AG04449 (cell line): ENCODE data around the gene HABP2.

Experiments used
- CTCF ChIA-PET: fragments of 350-600 bp; formaldehyde crosslinking; extraction: SDS; loops from one replicate; lab custom pipeline; 2021; ENCODE audit warnings: antibody characterized with exemption; lab: Yijun Ruan, JAX
- POLR2A ChIA-PET: fragments of 400-600, 350-600 bp; formaldehyde crosslinking; extraction: SDS; loops from one replicate; lab custom pipeline; 2020; ENCODE audit warnings: antibody characterized with exemption, inconsistent platforms; lab: Yijun Ruan, JAX
- DNase-seq: peaks from one replicate; pipeline ENCODE4 v3.0.0-alpha.2; 2010; ENCODE audit warnings: low read depth, low spot score
- H3K4me3 ChIP-seq: 2 replicates; pipeline ENCODE4 v1.5.1; 2011; ENCODE audit warnings: low read depth, mild to moderate bottlenecking, control low read depth, low read length
- TF ChIP-seq, protein P1 (sequence below): IDR thresholded peaks from one replicate; pipeline ENCODE4 v1.5.1; 2011; ENCODE audit warnings: mild to moderate bottlenecking, moderate library complexity, low read length, control low read depth, inconsistent platforms; ENCODE audit not compliant: insufficient read depth; ENCODE audit errors: missing control alignments

Gene HABP2

DNA sequence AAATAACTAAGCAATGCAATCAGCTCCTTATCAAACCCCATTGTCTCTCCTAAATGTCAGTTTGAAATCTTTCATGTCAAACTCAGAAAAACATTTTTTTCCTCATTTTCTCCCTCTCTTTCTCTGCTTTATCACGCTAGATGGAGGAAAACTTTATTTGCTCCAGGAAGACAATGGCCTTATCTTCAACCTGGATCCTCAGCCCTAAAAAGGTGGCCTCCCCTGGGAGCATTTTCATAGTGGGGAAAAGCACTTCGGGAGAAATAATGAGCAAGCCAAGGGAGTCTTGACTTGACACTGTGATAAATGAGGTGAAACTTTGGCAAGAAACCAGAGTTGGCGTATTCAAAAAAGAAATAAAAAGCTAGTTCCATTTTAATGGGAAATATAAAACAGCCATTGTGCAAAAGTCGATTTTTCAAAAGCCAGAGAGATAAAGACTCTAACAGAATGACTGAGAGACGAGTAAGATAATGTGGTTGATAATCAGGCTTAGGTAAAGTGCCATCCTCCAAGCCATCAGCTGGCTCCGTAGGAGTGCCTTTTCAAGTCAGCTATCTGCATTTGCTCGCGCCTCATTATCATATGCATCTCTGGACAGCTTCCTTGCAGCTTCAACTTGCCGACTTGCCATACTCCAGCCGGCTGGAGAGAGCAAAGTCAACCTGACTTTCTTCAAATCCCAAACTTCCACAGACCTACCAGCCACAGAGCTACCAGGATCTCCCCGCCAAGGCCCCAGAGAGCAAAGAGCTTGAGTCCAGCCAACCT, 19.9 kb downstream of the HABP2 start:
- no peak for DNase-seq
- H3K4me3 ChIP-seq = no peak overlapping the region
- CTCF ChIA-PET = interaction anchor here (2.6 kb wide), 1 partner anchor 9 kb away, joined by 11 read pairs; no protein-coding TSS in a partner anchor
- TF ChIP-seq, protein P1, sequence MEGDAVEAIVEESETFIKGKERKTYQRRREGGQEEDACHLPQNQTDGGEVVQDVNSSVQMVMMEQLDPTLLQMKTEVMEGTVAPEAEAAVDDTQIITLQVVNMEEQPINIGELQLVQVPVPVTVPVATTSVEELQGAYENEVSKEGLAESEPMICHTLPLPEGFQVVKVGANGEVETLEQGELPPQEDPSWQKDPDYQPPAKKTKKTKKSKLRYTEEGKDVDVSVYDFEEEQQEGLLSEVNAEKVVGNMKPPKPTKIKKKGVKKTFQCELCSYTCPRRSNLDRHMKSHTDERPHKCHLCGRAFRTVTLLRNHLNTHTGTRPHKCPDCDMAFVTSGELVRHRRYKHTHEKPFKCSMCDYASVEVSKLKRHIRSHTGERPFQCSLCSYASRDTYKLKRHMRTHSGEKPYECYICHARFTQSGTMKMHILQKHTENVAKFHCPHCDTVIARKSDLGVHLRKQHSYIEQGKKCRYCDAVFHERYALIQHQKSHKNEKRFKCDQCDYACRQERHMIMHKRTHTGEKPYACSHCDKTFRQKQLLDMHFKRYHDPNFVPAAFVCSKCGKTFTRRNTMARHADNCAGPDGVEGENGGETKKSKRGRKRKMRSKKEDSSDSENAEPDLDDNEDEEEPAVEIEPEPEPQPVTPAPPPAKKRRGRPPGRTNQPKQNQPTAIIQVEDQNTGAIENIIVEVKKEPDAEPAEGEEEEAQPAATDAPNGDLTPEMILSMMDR = no peak
- POLR2A ChIA-PET = no interaction called here

DNA sequence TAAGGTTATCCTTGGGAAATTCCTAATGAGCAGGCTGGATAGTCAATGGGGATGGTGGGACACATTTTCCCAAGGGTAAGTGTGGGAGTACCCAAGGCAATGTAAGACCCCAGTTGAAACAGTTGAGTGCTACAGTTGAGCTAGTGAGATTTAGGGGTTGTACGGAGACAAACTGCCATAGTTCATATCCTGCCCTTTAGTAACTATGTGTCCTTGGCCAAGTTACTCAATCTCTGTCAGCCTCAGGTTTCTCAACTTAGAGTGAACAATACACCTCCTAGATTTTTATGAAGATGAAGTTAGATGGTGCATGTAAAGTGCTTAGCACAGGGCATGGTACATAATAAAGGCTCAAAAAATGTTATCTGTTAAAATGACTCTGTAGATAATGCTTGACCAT, 20.5 kb downstream of the HABP2 start:
- ChIA-PET CTCF (interaction anchor here (2.6 kb wide), 1 partner anchor 10 kb away, joined by 11 read pairs; no protein-coding TSS in a partner anchor), POLR2A (no interaction called here)
- no peak overlapping the region for H3K4me3 ChIP-seq
- TF ChIP-seq, protein P1 = no peak
- no peak for DNase-seq

DNA sequence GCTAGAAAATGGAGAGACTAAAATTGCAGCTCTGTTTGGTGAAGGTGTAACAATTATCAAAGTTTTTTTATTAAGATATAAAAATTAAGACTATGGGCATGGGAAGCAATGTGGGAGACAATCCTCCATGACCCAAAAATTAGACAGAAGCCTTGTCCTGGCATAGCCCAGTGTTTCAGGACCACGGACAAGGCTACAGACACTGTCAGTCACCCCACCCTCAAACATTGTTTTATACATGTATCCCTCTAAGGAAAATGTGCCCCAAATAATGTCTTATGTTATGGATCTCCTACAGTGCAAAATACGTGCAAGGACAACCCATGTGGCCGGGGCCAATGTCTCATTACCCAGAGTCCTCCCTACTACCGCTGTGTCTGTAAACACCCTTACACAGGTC, 24.0 kb downstream of the HABP2 start:
- TF ChIP-seq, protein P1 = no peak
- ChIA-PET CTCF (interaction anchor here (1.2 kb wide), 1 partner anchor 13 kb away, joined by 3 read pairs; no protein-coding TSS in a partner anchor), POLR2A (no interaction called here)
- H3K4me3 ChIP-seq = no peak overlapping the region
- DNase-seq = no peak

DNA sequence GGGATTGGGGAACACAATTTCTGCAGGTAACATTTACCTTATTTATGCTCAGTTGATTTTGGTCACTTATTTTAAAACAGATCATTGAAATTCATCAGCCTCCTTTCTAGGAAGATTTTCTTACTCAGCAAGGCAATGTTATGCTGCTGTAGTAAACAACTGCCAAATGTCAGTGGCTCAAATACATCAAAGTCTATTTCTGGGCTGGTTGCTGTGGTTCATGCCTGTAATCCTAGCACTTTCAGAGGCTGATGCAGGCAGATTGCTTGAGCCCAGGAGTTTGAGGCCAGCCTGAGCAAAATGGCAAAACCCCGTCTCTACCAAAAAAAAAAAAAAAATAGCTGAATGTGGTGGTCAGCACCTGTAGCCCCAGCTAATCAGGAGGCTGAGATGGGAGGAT, 25.9 kb downstream of the HABP2 start:
- no peak overlapping the region for H3K4me3 ChIP-seq
- DNase-seq = no peak
- ChIA-PET POLR2A (no interaction called here), CTCF (interaction anchor here (1.2 kb wide), 1 partner anchor 37 kb away, joined by 3 read pairs; no protein-coding TSS in a partner anchor)
- TF ChIP-seq, protein P1 = no peak

DNA sequence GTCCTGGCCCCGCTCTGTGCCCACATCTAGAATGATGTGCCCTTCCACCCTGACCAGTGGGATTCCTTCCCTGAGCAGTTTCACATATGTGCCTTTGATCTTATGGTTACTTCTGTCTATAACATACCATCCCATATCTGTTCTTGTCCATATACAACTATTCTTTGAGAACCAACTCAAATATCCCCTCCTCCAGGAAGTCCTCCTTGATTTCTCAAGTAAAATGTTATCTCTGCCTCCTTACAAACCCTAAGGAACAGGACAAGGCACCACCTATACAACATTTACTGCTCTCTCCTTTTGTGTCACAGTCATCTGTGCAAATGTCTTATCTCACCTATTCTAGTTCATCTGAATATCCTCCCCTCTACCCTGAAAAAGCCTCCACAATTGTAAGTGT, 28.2 kb downstream of the HABP2 start:
- POLR2A ChIA-PET = no interaction called here
- TF ChIP-seq, protein P1 = no peak
- H3K4me3 ChIP-seq = no peak overlapping the region
- no peak for DNase-seq
- CTCF ChIA-PET = no interaction called here

DNA sequence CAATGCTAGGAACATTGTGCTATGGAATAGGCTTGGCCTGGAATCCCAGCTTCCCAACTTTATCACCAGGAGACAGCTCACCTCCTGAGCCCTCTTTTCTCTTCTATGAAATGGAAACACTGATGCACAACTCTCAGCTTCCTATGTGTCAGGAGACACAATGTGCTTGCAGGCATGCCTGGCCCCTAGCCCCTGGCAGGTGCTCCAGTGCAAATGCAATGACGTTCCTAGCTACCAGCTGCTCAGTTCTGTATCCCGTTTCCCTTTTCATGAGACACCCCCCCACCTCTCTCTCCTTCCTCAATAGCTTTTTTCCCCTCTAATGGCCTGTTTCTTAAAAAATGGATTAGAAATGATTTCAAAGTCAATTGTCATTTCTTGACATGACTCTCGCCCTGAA, 30.7 kb downstream of the HABP2 start:
- H3K4me3 ChIP-seq = no peak overlapping the region
- ChIA-PET POLR2A (no interaction called here), CTCF (interaction anchor here (1.7 kb wide), 1 partner anchor 17 kb away, joined by 6 read pairs; no protein-coding TSS in a partner anchor)
- TF ChIP-seq, protein P1 = no peak
- DNase-seq = no peak
